ENCODE results near the gene SWSAP1.

DNA sequence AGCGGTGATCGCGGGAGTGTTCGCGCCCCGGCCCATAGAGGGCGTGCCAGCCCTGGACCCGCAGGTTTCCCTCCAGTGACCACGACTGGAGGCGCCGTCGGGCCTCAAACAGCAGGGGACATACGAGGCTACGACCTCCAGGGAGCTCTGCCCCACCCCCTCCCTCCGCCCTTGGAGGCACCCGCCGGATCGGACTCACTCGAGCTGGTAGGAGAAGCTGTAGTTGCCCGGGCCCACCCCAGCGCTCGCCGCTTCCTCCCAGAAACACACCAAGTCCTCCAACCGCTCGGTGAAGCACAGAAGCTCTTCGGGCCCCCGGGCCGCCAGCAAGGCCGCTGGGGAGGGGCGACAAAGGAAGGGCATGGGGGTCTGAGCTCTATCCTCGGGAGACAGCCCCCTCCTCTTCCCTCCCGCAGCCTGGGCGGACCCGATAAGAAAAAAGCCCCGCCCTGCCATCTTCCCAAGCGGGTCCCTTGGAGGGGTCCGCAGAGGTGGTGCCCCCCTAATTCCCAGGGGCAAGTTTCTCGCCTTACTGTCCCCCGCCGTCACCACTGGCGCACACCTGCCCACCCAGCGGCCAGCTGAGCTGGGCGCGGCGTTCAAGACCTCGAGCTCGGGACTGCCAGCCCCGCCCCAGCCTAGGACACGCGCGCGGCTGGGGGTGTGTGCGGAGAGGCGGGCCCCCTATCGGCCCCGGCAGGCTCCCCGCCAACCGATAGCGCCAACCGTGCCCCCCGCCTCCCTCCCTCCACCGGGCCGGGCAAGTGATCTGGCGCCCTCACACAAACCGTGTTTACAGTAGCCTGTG is 8.6 kb downstream of the SWSAP1 start:
- TF ChIP-seq EP300 (IDR thresholded peaks at IDR 0.05) (no peak), POLR2A (IDR thresholded peaks at IDR 0.05; ENCODE audit: low read depth) (no peak)
- TF ChIP-seq, protein P1, sequence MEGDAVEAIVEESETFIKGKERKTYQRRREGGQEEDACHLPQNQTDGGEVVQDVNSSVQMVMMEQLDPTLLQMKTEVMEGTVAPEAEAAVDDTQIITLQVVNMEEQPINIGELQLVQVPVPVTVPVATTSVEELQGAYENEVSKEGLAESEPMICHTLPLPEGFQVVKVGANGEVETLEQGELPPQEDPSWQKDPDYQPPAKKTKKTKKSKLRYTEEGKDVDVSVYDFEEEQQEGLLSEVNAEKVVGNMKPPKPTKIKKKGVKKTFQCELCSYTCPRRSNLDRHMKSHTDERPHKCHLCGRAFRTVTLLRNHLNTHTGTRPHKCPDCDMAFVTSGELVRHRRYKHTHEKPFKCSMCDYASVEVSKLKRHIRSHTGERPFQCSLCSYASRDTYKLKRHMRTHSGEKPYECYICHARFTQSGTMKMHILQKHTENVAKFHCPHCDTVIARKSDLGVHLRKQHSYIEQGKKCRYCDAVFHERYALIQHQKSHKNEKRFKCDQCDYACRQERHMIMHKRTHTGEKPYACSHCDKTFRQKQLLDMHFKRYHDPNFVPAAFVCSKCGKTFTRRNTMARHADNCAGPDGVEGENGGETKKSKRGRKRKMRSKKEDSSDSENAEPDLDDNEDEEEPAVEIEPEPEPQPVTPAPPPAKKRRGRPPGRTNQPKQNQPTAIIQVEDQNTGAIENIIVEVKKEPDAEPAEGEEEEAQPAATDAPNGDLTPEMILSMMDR (IDR thresholded peaks at IDR 0.05), result peak; percentile 43 to 66 (median 54)

Measured in esophagus muscularis mucosa (tissue), 4 donors.